H7 (cell line): ENCODE measurements around the gene SPATS2L. TPM values are rescaled to one million over a fixed set of nuclear protein-coding genes. Genes with fewer than 3 reads are reported as not detected.

Experiments used
- DNase-seq: peaks from one replicate; pipeline ENCODE4 v3.0.0; 2012
- H3K27me3 ChIP-seq: 2 replicates; pipeline ENCODE4 v1.6.0; 2011; ENCODE audit warnings: mild to moderate bottlenecking, low read length; ENCODE audit not compliant: control insufficient read depth, insufficient read depth
- H3K36me3 ChIP-seq: replicated peaks from 2 replicates; pipeline ENCODE4 v1.5.1; 2011; ENCODE audit warnings: low read length; ENCODE audit not compliant: control insufficient read depth, insufficient read depth
- H3K4me3 ChIP-seq: 2 replicates; pipeline ENCODE4 v1.5.1; 2011; ENCODE audit warnings: low read depth, mild to moderate bottlenecking, control low read depth, low read length, moderate library complexity; ENCODE audit not compliant: insufficient read depth
- total RNA-seq: library from RNA; depleted of rRNA; stranded (reverse); fragments of >200 nt; shearing (Covaris generic); gene quantifications from 2 replicates; pipeline ENCODE4 v1.2.3, GENCODE V29; 2014

Gene SPATS2L
- total RNA-seq, 1 experiment from 2014 or later: 106 TPM

- no peak overlapping the region for H3K4me3 ChIP-seq
- no peaks in the 10 kb centered on the region for H3K36me3 ChIP-seq
- H3K27me3 ChIP-seq: no peaks in the 10 kb centered on the region
- DNase-seq: no peak
Measured at GRCh38 chr2:200275295-200276013, 31.0 kb upstream of the SPATS2L start.

- no peak overlapping the region for H3K4me3 ChIP-seq
- H3K36me3 ChIP-seq: no peaks in the 10 kb centered on the region
- DNase-seq: no peak
- no peaks in the 10 kb centered on the region for H3K27me3 ChIP-seq
Measured at GRCh38 chr2:200276472-200276871, 30.0 kb upstream of the SPATS2L start.

GRCh38 chr2:200278694-200279316 is 27.7 kb upstream of the SPATS2L start:
- no peaks in the 10 kb centered on the region for H3K36me3 ChIP-seq
- DNase-seq: no peak
- H3K4me3 ChIP-seq: no peak overlapping the region

GRCh38 chr2:200279857-200280256 is 26.6 kb upstream of the SPATS2L start:
- no peaks in the 10 kb centered on the region for H3K27me3 ChIP-seq
- H3K4me3 ChIP-seq: no peak overlapping the region
- H3K36me3 ChIP-seq: no peaks in the 10 kb centered on the region
- no peak for DNase-seq

More at GRCh38 chr2:200278694-200279316, 27.7 kb upstream of the SPATS2L start:
- H3K27me3 ChIP-seq: no peaks in the 10 kb centered on the region

GRCh38 chr2:200286578-200286977 is 19.9 kb upstream of the SPATS2L start:
- no peaks in the 10 kb centered on the region for H3K27me3 ChIP-seq
- no peaks in the 10 kb centered on the region for H3K36me3 ChIP-seq
- H3K4me3 ChIP-seq: no peak overlapping the region
- DNase-seq: no peak

- Histone ChIP-seq H3K4me3 (no peak overlapping the region), H3K27me3 (no peaks in the 10 kb centered on the region), H3K36me3 (no peaks in the 10 kb centered on the region)
- DNase-seq: no peak
Measured at GRCh38 chr2:200288670-200289429, 17.6 kb upstream of the SPATS2L start.

GRCh38 chr2:200296118-200296517 is 10.4 kb upstream of the SPATS2L start:
- DNase-seq: no peak
- no peaks in the 10 kb centered on the region for H3K27me3 ChIP-seq
- H3K36me3 ChIP-seq: no peaks in the 10 kb centered on the region
- no peak overlapping the region for H3K4me3 ChIP-seq

GRCh38 chr2:200297100-200297499 is 9.4 kb upstream of the SPATS2L start:
- Histone ChIP-seq H3K27me3 (no peaks in the 10 kb centered on the region), H3K36me3 (no peaks in the 10 kb centered on the region), H3K4me3 (no peak overlapping the region)
- no peak for DNase-seq

- Histone ChIP-seq H3K27me3 (no peaks in the 10 kb centered on the region), H3K4me3 (no peak overlapping the region), H3K36me3 (no peaks in the 10 kb centered on the region)
- no peak for DNase-seq
Measured at GRCh38 chr2:200297989-200298388, 8.5 kb upstream of the SPATS2L start.

GRCh38 chr2:200298816-200299215 is 7.7 kb upstream of the SPATS2L start:
- no peak for DNase-seq
- no peaks in the 10 kb centered on the region for H3K27me3 ChIP-seq
- H3K4me3 ChIP-seq: no peak overlapping the region
- H3K36me3 ChIP-seq: no peaks in the 10 kb centered on the region

GRCh38 chr2:200300065-200300464 is 6.4 kb upstream of the SPATS2L start:
- Histone ChIP-seq H3K4me3 (no peak overlapping the region), H3K36me3 (no peaks in the 10 kb centered on the region), H3K27me3 (no peaks in the 10 kb centered on the region)
- no peak for DNase-seq

GRCh38 chr2:200300638-200301314 is 5.7 kb upstream of the SPATS2L start:
- DNase-seq: no peak
- H3K27me3 ChIP-seq: no peaks in the 10 kb centered on the region

GRCh38 chr2:200301953-200302858 is 4.3 kb upstream of the SPATS2L start:
- Histone ChIP-seq H3K4me3 (no peak overlapping the region), H3K27me3 (no peaks in the 10 kb centered on the region), H3K36me3 (no peaks in the 10 kb centered on the region)
- no peak for DNase-seq

More at GRCh38 chr2:200300638-200301314, 5.7 kb upstream of the SPATS2L start:
- no peak overlapping the region for H3K4me3 ChIP-seq
- no peaks in the 10 kb centered on the region for H3K36me3 ChIP-seq
